ENCODE data around the gene N4BP3.

- TF ChIP-seq CTCF (IDR thresholded peaks at IDR 0.05) (no peak), ZFX (IDR thresholded peaks at IDR 0.05; ENCODE audit: borderline replicate concordance) (no peak)
Observed at GRCh38 chr5:178149199-178149932, 36.0 kb downstream of the N4BP3 start.
